Measurements from ENCODE around the gene HIPK2. TPM values are rescaled to one million over a fixed set of nuclear protein-coding genes. Genes with fewer than 3 reads are reported as not detected.

HIPK2 gene
- total and polyA plus RNA-seq, 10 of the 15 experiments (the other 5 are each of a cell fraction or from before 2014, with no cell fraction given): 1.7 to 39.0 (median 9.4) TPM

DNA sequence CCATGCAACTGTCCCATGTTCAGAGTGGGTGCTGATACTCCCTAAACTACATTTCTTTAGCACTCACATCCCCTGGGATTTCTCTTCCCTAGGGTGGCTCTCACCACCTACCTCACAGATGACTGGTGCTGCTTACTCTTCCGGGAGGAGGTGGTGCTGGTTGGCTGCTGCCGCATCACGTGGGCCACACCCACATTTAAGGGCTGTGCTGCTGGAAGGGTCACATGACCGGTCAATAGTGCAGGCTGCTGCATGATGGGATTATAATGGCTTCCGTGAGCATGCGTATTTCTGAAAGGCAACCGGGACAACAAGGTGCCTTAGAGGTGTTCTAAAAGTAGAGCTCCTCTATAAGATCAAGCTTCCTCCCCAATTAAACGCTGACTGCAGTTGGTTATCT is 177.5 kb downstream of the HIPK2 start (continued):
- TF ChIP-seq ZNF24 (IDR thresholded peaks at IDR 0.05): no peak
- no peak for TF ChIP-seq CEBPB (IDR thresholded peaks at IDR 0.05; ENCODE audit: borderline replicate concordance in 1 of 2, low read depth in 2 of 2, low read length in 2 of 2)
- no peak for TF ChIP-seq RBBP5 (conservative IDR thresholded peaks at IDR 0.05)
- TF ChIP-seq, protein P1, sequence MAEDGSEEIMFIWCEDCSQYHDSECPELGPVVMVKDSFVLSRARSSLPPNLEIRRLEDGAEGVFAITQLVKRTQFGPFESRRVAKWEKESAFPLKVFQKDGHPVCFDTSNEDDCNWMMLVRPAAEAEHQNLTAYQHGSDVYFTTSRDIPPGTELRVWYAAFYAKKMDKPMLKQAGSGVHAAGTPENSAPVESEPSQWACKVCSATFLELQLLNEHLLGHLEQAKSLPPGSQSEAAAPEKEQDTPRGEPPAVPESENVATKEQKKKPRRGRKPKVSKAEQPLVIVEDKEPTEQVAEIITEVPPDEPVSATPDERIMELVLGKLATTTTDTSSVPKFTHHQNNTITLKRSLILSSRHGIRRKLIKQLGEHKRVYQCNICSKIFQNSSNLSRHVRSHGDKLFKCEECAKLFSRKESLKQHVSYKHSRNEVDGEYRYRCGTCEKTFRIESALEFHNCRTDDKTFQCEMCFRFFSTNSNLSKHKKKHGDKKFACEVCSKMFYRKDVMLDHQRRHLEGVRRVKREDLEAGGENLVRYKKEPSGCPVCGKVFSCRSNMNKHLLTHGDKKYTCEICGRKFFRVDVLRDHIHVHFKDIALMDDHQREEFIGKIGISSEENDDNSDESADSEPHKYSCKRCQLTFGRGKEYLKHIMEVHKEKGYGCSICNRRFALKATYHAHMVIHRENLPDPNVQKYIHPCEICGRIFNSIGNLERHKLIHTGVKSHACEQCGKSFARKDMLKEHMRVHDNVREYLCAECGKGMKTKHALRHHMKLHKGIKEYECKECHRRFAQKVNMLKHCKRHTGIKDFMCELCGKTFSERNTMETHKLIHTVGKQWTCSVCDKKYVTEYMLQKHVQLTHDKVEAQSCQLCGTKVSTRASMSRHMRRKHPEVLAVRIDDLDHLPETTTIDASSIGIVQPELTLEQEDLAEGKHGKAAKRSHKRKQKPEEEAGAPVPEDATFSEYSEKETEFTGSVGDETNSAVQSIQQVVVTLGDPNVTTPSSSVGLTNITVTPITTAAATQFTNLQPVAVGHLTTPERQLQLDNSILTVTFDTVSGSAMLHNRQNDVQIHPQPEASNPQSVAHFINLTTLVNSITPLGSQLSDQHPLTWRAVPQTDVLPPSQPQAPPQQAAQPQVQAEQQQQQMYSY (CRISPR knock-in tag; IDR thresholded peaks at IDR 0.05): no peak
- no peak for TF ChIP-seq ZNF384 (IDR thresholded peaks at IDR 0.05; ENCODE audit: borderline replicate concordance, low read depth, low read length)
- no peak for TF ChIP-seq IRF3 (IDR thresholded peaks at IDR 0.05)
- no peak for TF ChIP-seq HDAC6 (IDR thresholded peaks at IDR 0.05; ENCODE audit: unreplicated experiment)
- TF ChIP-seq RCOR1 (conservative IDR thresholded peaks at IDR 0.05; ENCODE audit: low read depth, low read length): no peak
- no peak for TF ChIP-seq RAD21 (IDR thresholded peaks at IDR 0.05; ENCODE audit: insufficient read depth, low read depth, low read length)

All from GM12878 (cell line).